Colonic mucosa (tissue), 4 donors: ENCODE results near the gene CDCA4. TPM values are rescaled to one million over a fixed set of nuclear protein-coding genes. Genes with fewer than 3 reads are reported as not detected.

Experiments
- DNase-seq: peaks from one replicate; pipeline ENCODE4 v3.0.0-alpha.2; 2020
- H3K27ac ChIP-seq: fragments of 200-600 bp; one replicate; pipeline ENCODE4 v1.8.0; 2021
- H3K27me3 ChIP-seq: fragments of 200-600 bp; one replicate; pipeline ENCODE4 v1.8.0; 2021
- H3K36me3 ChIP-seq: fragments of 200-600 bp; one replicate; pipeline ENCODE4 v1.8.0; 2021
- H3K4me1 ChIP-seq: fragments of 200-600 bp; one replicate; pipeline ENCODE4 v1.8.0; 2021; ENCODE audit warnings: mild to moderate bottlenecking
- H3K4me3 ChIP-seq: fragments of 200-600 bp; one replicate; pipeline ENCODE4 v1.8.0; 2021
- H3K9ac ChIP-seq, 2 donors: one replicate each; pipeline ENCODE4 v1.7.0; 2013; ENCODE audit warnings: control low read depth in 2 of 2, low read depth in 2 of 2, low read length in 2 of 2
- H3K9me3 ChIP-seq: fragments of 200-600 bp; one replicate; pipeline ENCODE4 v1.8.0; 2021
- CTCF ChIP-seq: fragments of 200-600 bp; IDR thresholded peaks from one replicate; pipeline ENCODE4 v1.8.0; 2022; ENCODE audit warnings: antibody characterized with exemption, mild to moderate bottlenecking
- intact Hi-C: fragments of 100-400 bp; cut with DNase I; formaldehyde crosslinking; loops from one replicate; pipeline ENCODE4 v1.14.1; 2022
- total RNA-seq, 2 donors: library from RNA; stranded (reverse); fragmentation: NEBNext Ultra II Directional in 1 of 2; extraction: Animal tissue kit (Norgen Biotek cat#: 25700) in 1 of 2; gene quantifications; one replicate each; pipeline ENCODE4 v1.2.1, GENCODE V29; 2021
- donor health status: healthy.
- donor health status: DM: no; HTN: no; CAD: no.
- donor health status: DM: no; HTN: no; CAD: no.

Gene CDCA4
- total RNA-seq, 2 donors from 2014 or later, result 8.3 to 16.3 TPM

DNA sequence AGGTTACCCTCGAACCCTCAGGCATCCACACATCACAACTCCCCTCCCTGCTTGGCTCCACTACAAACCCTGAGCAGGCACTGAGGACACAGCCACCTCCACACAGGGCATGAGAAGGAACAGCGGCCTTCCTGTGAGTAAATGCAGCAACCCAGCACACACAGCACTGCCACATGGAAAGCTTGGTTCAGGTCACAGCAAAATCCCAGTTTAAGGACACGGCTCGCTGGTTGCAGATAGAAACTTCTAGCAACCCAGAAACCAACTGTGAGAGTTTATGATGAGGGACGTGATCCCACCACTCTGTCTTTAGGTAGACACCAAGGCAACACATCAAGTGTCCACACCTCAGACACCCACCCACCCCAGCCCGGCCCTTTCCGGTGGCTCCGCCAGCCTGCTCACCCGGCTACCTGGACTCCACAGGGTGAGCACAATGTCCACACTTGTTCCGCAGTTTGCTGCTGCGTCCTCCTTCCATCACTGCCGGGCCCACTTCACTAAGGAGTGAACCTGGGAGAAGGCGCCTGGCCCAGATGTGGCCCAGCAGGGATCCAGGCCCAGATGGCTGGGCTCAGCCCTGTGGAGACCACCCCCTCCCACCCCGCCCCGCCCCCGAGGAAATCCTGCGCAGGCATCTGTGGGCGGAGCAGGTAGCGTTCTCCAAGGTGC lies 13.2 kb downstream of the CDCA4 start:
- Histone ChIP-seq H3K4me1 (no peaks in the 10 kb centered on the region), H3K36me3 (peaks cover 8% of the 10 kb centered on the region), H3K27me3 (no peaks in the 10 kb centered on the region), H3K9me3 (no peaks in the 10 kb centered on the region), H3K9ac (no peak overlapping the region), H3K27ac (no peak overlapping the region), H3K4me3 (no peak overlapping the region)
- TF ChIP-seq CTCF, result no peak
- intact Hi-C loops, result no loop called here
- DNase-seq, result no peak

- intact Hi-C loops, result no loop called here
- H3K27ac ChIP-seq, result no peak overlapping the region
- no peak overlapping the region for H3K9ac ChIP-seq
- no peak for DNase-seq
- H3K4me1 ChIP-seq, result no peaks in the 10 kb centered on the region
- no peaks in the 10 kb centered on the region for H3K27me3 ChIP-seq
- peaks cover 8% of the 10 kb centered on the region for H3K36me3 ChIP-seq
- TF ChIP-seq CTCF, result no peak
- no peak overlapping the region for H3K4me3 ChIP-seq
- H3K9me3 ChIP-seq, result no peaks in the 10 kb centered on the region
Measured at GRCh38 chr14:105006831-105007592, 13.9 kb downstream of the CDCA4 start.

- no peaks in the 10 kb centered on the region for H3K4me1 ChIP-seq
- H3K36me3 ChIP-seq, result peaks cover 7% of the 10 kb centered on the region
- DNase-seq, result no peak
- no peak overlapping the region for H3K9ac ChIP-seq
- H3K27me3 ChIP-seq, result no peaks in the 10 kb centered on the region
- intact Hi-C loops, result no loop called here
- H3K4me3 ChIP-seq, result no peak overlapping the region
- H3K9me3 ChIP-seq, result no peaks in the 10 kb centered on the region
- TF ChIP-seq CTCF, result no peak
- H3K27ac ChIP-seq, result no peak overlapping the region
Measured at GRCh38 chr14:105005929-105006830, 14.7 kb downstream of the CDCA4 start.

DNA sequence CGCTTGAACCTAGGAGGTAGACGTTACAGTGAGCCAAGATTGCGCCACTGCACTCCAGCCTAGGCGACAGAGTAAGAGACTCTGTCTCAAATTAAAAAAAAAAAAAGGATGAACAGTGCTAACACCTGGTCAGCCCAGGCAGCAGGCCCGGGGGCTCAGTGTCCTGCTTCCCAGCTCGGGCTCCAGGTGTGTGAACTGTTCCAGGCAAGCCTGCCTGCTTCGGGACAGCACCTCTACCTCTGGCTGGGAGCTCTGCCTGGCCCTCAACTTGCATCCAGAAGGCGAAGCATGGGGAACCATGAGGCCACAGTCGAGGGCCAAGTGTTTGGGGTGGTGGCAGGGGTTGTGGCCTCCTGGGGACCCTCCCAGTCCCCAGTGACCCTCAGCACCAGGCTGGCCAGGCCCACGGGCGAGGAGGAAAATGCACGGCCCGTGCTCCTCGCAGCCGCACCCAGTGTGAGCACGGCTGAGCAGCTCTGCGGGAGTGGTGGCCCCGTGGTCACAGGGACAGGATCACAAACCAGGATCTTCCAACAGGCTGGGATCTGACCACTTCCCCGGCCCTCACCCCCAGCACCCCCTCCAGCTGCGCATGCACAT lies 15.5 kb downstream of the CDCA4 start:
- H3K9ac ChIP-seq, result no peak overlapping the region
- DNase-seq, result no peak
- H3K4me3 ChIP-seq, result no peak overlapping the region

More for the DNA sequence above, 15.5 kb downstream of the CDCA4 start:
- Histone ChIP-seq H3K4me1 (no peaks in the 10 kb centered on the region), H3K27me3 (no peaks in the 10 kb centered on the region), H3K9me3 (no peaks in the 10 kb centered on the region), H3K27ac (no peak overlapping the region), H3K36me3 (no peaks in the 10 kb centered on the region)
- no peak for TF ChIP-seq CTCF
- intact Hi-C loops, result no loop called here
